Neural progenitor cell (in vitro differentiated cells): ENCODE data around the gene SLC12A6. TPM values are rescaled to one million over a fixed set of nuclear protein-coding genes. Genes with fewer than 3 reads are reported as not detected.

ENCODE experiments used
- DNase-seq: peaks from one replicate; pipeline ENCODE4 v3.0.0-alpha.2; 2016; ENCODE audit warnings: low spot score
- H2AFZ ChIP-seq: fragments of 200-600 bp; sonication (generic); replicated peaks from 2 replicates; pipeline ENCODE4 v1.6.1; 2016; ENCODE audit warnings: antibody characterized with exemption
- H3F3A ChIP-seq: fragments of 200-600 bp; sonication (generic); 2 replicates; pipeline ENCODE4 v1.6.1; 2016; ENCODE audit warnings: antibody characterized with exemption, low read depth
- H3K27ac ChIP-seq: fragments of 200-600 bp; sonication (generic); 2 replicates; pipeline ENCODE4 v1.5.1; 2016; ENCODE audit warnings: mild to moderate bottlenecking
- H3K27me3 ChIP-seq: fragments of 200-600 bp; sonication (generic); 2 replicates; pipeline ENCODE4 v1.6.1; 2016; ENCODE audit warnings: mild to moderate bottlenecking, moderate library complexity
- H3K36me3 ChIP-seq: fragments of 200-600 bp; sonication (generic); 2 replicates; pipeline ENCODE4 v1.5.1; 2016
- H3K4me1 ChIP-seq: fragments of 200-600 bp; sonication (generic); 2 replicates; pipeline ENCODE4 v1.6.1; 2016; ENCODE audit warnings: mixed run types
- H3K4me2 ChIP-seq: fragments of 200-600 bp; sonication (generic); 2 replicates; pipeline ENCODE4 v1.6.1; 2016
- H3K4me3 ChIP-seq: fragments of 200-600 bp; sonication (generic); 2 replicates; pipeline ENCODE4 v1.5.1; 2016
- H3K79me2 ChIP-seq: fragments of 200-600 bp; sonication (generic); 2 replicates; pipeline ENCODE4 v1.6.1; 2016; ENCODE audit warnings: low read depth
- H3K9ac ChIP-seq: fragments of 200-600 bp; sonication (generic); 2 replicates; pipeline ENCODE4 v1.6.1; 2016
- H3K9me3 ChIP-seq: fragments of 200-600 bp; sonication (generic); 2 replicates; pipeline ENCODE4 v1.5.1; 2016; ENCODE audit warnings: low read depth
- H4K20me1 ChIP-seq: fragments of 200-600 bp; sonication (generic); 2 replicates; pipeline ENCODE4 v1.6.1; 2016; ENCODE audit warnings: low read depth
- H3K27ac Mint-ChIP-seq: 3 replicates; pipeline ENCODE4 v1.8.0; 2021; ENCODE audit warnings: mixed read lengths
- H3K27me3 Mint-ChIP-seq: 2 replicates; pipeline ENCODE4 v1.8.0; 2022; ENCODE audit warnings: low read depth, mild to moderate bottlenecking, inconsistent platforms, moderate library complexity, mixed read lengths; ENCODE audit not compliant: insufficient read depth
- H3K36me3 Mint-ChIP-seq: 3 replicates; pipeline ENCODE4 v1.8.0; 2021; ENCODE audit warnings: mixed read lengths
- H3K4me1 Mint-ChIP-seq: 3 replicates; pipeline ENCODE4 v1.8.0; 2021; ENCODE audit warnings: mixed read lengths
- H3K4me3 Mint-ChIP-seq: 3 replicates; pipeline ENCODE4 v1.8.0; 2021; ENCODE audit warnings: mild to moderate bottlenecking, moderate library complexity, mixed read lengths
- H3K9me3 Mint-ChIP-seq: 3 replicates; pipeline ENCODE4 v1.8.0; 2020; ENCODE audit warnings: mixed read lengths
- EZH2 ChIP-seq: fragments of 200-600 bp; sonication (generic); IDR thresholded peaks from 2 replicates; pipeline ENCODE4 v1.6.1; 2017; ENCODE audit warnings: antibody characterized with exemption, mild to moderate bottlenecking, moderate library complexity
- EZH2phosphoT487 ChIP-seq: fragments of 200-600 bp; sonication (generic); IDR thresholded peaks from 2 replicates; pipeline ENCODE4 v1.6.1; 2017; ENCODE audit warnings: antibody characterized with exemption
- total RNA-seq: library from RNA; depleted of rRNA; stranded (reverse); fragments of >200 nt; gene quantifications from 2 replicates; pipeline ENCODE4 v1.2.3, GENCODE V29; 2015; ENCODE audit warnings: low replicate concordance
- TF ChIP-seq, protein P1 (sequence below): fragments of 200-600 bp; sonication (generic); IDR thresholded peaks from 2 replicates; pipeline ENCODE4 v1.5.1; 2017; ENCODE audit warnings: antibody characterized with exemption, mild to moderate bottlenecking

SLC12A6 gene
- total RNA-seq, 1 donor from 2014 or later: 17.7 TPM

DNA sequence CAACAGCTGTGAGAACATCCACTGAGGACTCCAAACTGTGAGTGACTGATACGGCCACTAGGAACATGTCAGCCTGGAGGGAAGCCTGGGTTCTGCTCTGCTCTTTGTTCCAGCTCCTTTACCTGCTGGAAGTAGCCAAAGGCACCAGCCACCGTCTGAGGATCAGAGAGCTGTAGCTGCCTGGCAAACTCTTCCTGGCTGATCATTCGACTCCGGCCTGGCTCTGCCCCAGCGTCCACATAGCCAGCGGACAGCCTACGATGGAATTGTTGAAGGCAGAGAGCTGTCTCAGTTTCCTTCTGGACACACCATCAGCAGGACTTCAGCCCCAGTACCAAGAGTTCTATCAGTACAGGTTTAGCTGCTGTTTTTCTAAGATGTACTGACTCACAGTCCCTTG, 23.7 kb upstream of the SLC12A6 start:
- peaks cover under 1% of the 10 kb centered on the region for H3F3A ChIP-seq
- Mint-ChIP-seq H3K27ac (no peak overlapping the region), H3K36me3 (peaks cover 13% of the 10 kb centered on the region), H3K27me3 (peaks cover 5% of the 10 kb centered on the region), H3K4me3 (no peak overlapping the region), H3K4me1 (peaks cover 9% of the 10 kb centered on the region), H3K9me3 (no peaks in the 10 kb centered on the region)
- no peak for TF ChIP-seq EZH2
- no peak for TF ChIP-seq EZH2phosphoT487
- TF ChIP-seq, protein P1, sequence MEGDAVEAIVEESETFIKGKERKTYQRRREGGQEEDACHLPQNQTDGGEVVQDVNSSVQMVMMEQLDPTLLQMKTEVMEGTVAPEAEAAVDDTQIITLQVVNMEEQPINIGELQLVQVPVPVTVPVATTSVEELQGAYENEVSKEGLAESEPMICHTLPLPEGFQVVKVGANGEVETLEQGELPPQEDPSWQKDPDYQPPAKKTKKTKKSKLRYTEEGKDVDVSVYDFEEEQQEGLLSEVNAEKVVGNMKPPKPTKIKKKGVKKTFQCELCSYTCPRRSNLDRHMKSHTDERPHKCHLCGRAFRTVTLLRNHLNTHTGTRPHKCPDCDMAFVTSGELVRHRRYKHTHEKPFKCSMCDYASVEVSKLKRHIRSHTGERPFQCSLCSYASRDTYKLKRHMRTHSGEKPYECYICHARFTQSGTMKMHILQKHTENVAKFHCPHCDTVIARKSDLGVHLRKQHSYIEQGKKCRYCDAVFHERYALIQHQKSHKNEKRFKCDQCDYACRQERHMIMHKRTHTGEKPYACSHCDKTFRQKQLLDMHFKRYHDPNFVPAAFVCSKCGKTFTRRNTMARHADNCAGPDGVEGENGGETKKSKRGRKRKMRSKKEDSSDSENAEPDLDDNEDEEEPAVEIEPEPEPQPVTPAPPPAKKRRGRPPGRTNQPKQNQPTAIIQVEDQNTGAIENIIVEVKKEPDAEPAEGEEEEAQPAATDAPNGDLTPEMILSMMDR: no peak
- H4K20me1 ChIP-seq: peaks cover 14% of the 10 kb centered on the region
- no peak overlapping the region for H3K4me2 ChIP-seq
- H3K27ac ChIP-seq: peak overlapping the region; percentile 26
- H3K36me3 ChIP-seq: no peaks in the 10 kb centered on the region
- DNase-seq: no peak
- no peak overlapping the region for H3K4me3 ChIP-seq
- H3K79me2 ChIP-seq: peaks cover 18% of the 10 kb centered on the region
- H3K4me1 ChIP-seq: peaks cover 8% of the 10 kb centered on the region
- no peak overlapping the region for H2AFZ ChIP-seq
- H3K27me3 ChIP-seq: no peaks in the 10 kb centered on the region
- no peaks in the 10 kb centered on the region for H3K9me3 ChIP-seq
- no peak overlapping the region for H3K9ac ChIP-seq

DNA sequence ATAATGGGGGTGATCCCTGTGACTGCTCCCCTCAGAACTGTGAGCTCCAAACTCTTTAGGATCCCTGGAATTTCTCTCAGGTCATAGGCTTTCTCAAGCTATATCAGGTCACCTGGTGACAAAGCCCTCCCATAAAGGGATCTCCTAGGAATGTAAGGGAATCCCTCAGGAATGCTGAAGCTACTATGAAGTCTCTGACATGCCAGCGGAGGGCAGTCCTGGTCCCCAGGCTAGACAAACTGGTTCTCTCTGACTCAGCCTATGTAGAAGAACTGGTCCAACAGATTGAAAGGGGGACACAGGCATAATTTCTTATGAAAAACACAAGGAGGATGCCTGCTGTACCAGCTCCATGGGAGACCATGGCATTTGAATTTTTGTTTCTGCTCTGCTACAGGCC, 22.7 kb upstream of the SLC12A6 start:
- Histone ChIP-seq H3F3A (no peaks in the 10 kb centered on the region), H3K27ac (no peak overlapping the region), H3K36me3 (no peaks in the 10 kb centered on the region), H4K20me1 (peaks cover 4% of the 10 kb centered on the region), H3K4me2 (no peak overlapping the region), H3K4me1 (peaks cover under 1% of the 10 kb centered on the region), H2AFZ (no peak overlapping the region), H3K9ac (no peak overlapping the region), H3K79me2 (peaks cover 8% of the 10 kb centered on the region), H3K4me3 (no peak overlapping the region), H3K9me3 (no peaks in the 10 kb centered on the region), H3K27me3 (no peaks in the 10 kb centered on the region)
- Mint-ChIP-seq H3K9me3 (no peaks in the 10 kb centered on the region), H3K4me3 (no peak overlapping the region), H3K36me3 (peaks cover 13% of the 10 kb centered on the region), H3K27ac (no peak overlapping the region), H3K27me3 (peaks cover 7% of the 10 kb centered on the region), H3K4me1 (peaks cover 1% of the 10 kb centered on the region)
- peak; percentile 57 for DNase-seq
- no peak for TF ChIP-seq EZH2phosphoT487
- TF ChIP-seq, protein P1: peak; percentile 9

DNA sequence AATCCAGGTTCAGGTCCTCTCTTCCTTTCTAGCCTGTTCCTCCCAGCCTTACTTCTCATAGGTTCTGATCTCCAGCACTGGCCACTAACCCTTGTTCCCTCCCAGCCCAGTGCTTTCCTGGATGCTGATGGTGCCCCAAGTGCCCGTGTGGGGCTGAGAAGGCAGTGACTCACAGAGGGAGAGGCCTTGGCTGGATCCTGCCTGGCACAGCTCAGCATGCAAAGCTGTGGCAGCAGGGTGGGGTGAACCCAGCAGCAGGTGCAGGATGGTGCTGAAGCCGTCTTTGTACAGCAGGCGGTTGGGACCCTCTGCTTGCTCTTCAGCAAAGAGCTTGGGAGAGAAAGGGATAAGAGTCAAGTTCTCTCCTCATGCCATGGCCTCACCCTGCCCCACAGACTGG, 21.8 kb upstream of the SLC12A6 start:
- H3K4me1 ChIP-seq: no peaks in the 10 kb centered on the region
- no peak for TF ChIP-seq EZH2
- TF ChIP-seq EZH2phosphoT487: no peak
- TF ChIP-seq, protein P1: no peak
- H3K36me3 ChIP-seq: no peaks in the 10 kb centered on the region
- no peak for DNase-seq
- H3K4me3 ChIP-seq: no peak overlapping the region
- H3K27me3 ChIP-seq: no peaks in the 10 kb centered on the region
- no peak overlapping the region for H2AFZ ChIP-seq
- H3K9ac ChIP-seq: no peak overlapping the region
- no peaks in the 10 kb centered on the region for H3K79me2 ChIP-seq
- Mint-ChIP-seq H3K36me3 (peaks cover 11% of the 10 kb centered on the region), H3K4me1 (no peaks in the 10 kb centered on the region), H3K9me3 (no peaks in the 10 kb centered on the region), H3K27me3 (peaks cover 8% of the 10 kb centered on the region), H3K27ac (no peak overlapping the region), H3K4me3 (no peak overlapping the region)
- H3F3A ChIP-seq: no peaks in the 10 kb centered on the region
- H4K20me1 ChIP-seq: peaks cover 3% of the 10 kb centered on the region
- no peaks in the 10 kb centered on the region for H3K9me3 ChIP-seq
- H3K27ac ChIP-seq: no peak overlapping the region
- H3K4me2 ChIP-seq: no peak overlapping the region
